HG03280 (cell line): ENCODE measurements around the gene CWC27.
"Not testable (repeated sequence)": the region's sequence is repeated elsewhere in the genome, so short reads cannot be mapped to it uniquely, and the experiment has no call there.

ENCODE experiments used
- ATAC-seq: cut with Tn5 transposase; IDR thresholded peaks from one replicate; pipeline ENCODE4 v1.9.1; 2021; ENCODE audit warnings: mild to moderate bottlenecking, moderate library complexity; ENCODE audit not compliant: unreplicated experiment

The CWC27 gene

GRCh38 chr5:64788156-64788555 is 19.4 kb downstream of the CWC27 start:
- ATAC-seq, result no peak

GRCh38 chr5:64789457-64789856 is 20.7 kb downstream of the CWC27 start:
- ATAC-seq, result no peak

- no peak for ATAC-seq
These were observed 21.5 kb downstream of the CWC27 start for GRCh38 chr5:64790210-64790609.

- ATAC-seq, result no peak
These were observed 23.7 kb downstream of the CWC27 start for GRCh38 chr5:64792469-64792868.

GRCh38 chr5:64794053-64794770 is 25.5 kb downstream of the CWC27 start:
- no peak for ATAC-seq

- no peak for ATAC-seq
These were observed 27.6 kb downstream of the CWC27 start for GRCh38 chr5:64796301-64796700.

- no peak for ATAC-seq
These were observed 32.2 kb downstream of the CWC27 start for GRCh38 chr5:64800926-64801325.

- ATAC-seq, result no peak
These were observed 37.8 kb downstream of the CWC27 start for GRCh38 chr5:64806537-64806936.

GRCh38 chr5:64807520-64807919 is 38.8 kb downstream of the CWC27 start:
- ATAC-seq, result no peak

GRCh38 chr5:64811050-64811640 is 42.4 kb downstream of the CWC27 start:
- peak; percentile 42 for ATAC-seq

GRCh38 chr5:64814073-64814472 is 45.3 kb downstream of the CWC27 start:
- ATAC-seq, result peak; percentile 95

GRCh38 chr5:64818245-64818644 is 49.5 kb downstream of the CWC27 start:
- no peak for ATAC-seq

GRCh38 chr5:64819345-64819744 is 50.6 kb downstream of the CWC27 start:
- not testable (repeated sequence) for ATAC-seq

- ATAC-seq, result no peak
These were observed 53.6 kb downstream of the CWC27 start for GRCh38 chr5:64822320-64822719.

- ATAC-seq, result no peak
These were observed 57.8 kb downstream of the CWC27 start for GRCh38 chr5:64826541-64826940.

- no peak for ATAC-seq
These were observed 59.0 kb downstream of the CWC27 start for GRCh38 chr5:64827703-64828102.

- not testable (repeated sequence) for ATAC-seq
These were observed 61.9 kb downstream of the CWC27 start for GRCh38 chr5:64830650-64831049.

GRCh38 chr5:64831996-64832395 is 63.3 kb downstream of the CWC27 start:
- ATAC-seq, result no peak

- ATAC-seq, result no peak
These were observed 65.3 kb downstream of the CWC27 start for GRCh38 chr5:64834037-64834436.

- ATAC-seq, result no peak
These were observed 65.9 kb downstream of the CWC27 start for GRCh38 chr5:64834611-64835010.

- no peak for ATAC-seq
These were observed 66.5 kb downstream of the CWC27 start for GRCh38 chr5:64835266-64835665.

GRCh38 chr5:64836190-64836755 is 67.5 kb downstream of the CWC27 start:
- ATAC-seq, result no peak
